WTC11 (cell line): ENCODE results near the gene TNIK. TPM values are rescaled to one million over a fixed set of nuclear protein-coding genes. Genes with fewer than 3 reads are reported as not detected.

ENCODE experiments used
- ATAC-seq: fragments of 200-7000 bp; cut with Tn5 transposase; 2 replicates; pipeline ENCODE4 v1.10.0; 2021; ENCODE audit warnings: mild to moderate bottlenecking, moderate library complexity
- CTCF ChIA-PET: fragments of 300-600 bp; sonication (Branson Sonifier 250); formaldehyde crosslinking; loops from one replicate; lab custom pipeline; 2021; ENCODE audit warnings: antibody characterized with exemption; lab: Charles Lee
- POLR2A ChIA-PET: fragments of 350-600 bp; sonication (Branson Sonifier 250); formaldehyde crosslinking; loops from one replicate; lab custom pipeline; 2021; ENCODE audit warnings: antibody characterized with exemption; lab: Charles Lee
- DNase-seq: peaks from one replicate; pipeline ENCODE4 v3.0.0; 2021; ENCODE audit warnings: low spot score
- H3K27ac Mint-ChIP-seq: 2 replicates; pipeline ENCODE4 v1.8.0; 2021; ENCODE audit warnings: mixed read lengths
- H3K27me3 Mint-ChIP-seq: 2 replicates; pipeline ENCODE4 v1.8.0; 2021; ENCODE audit warnings: low read depth, mild to moderate bottlenecking, moderate library complexity, mixed read lengths
- H3K36me3 Mint-ChIP-seq: 2 replicates; pipeline ENCODE4 v1.8.0; 2021; ENCODE audit warnings: mixed read lengths
- H3K4me1 Mint-ChIP-seq: 2 replicates; pipeline ENCODE4 v1.8.0; 2022; ENCODE audit warnings: mixed read lengths
- H3K4me3 Mint-ChIP-seq: 2 replicates; pipeline ENCODE4 v1.8.0; 2021; ENCODE audit warnings: mild to moderate bottlenecking, moderate library complexity, mixed read lengths
- H3K9me3 Mint-ChIP-seq: 2 replicates; pipeline ENCODE4 v1.8.0; 2021; ENCODE audit warnings: mixed read lengths
- ATF1 ChIP-seq: sonication (generic); formaldehyde crosslinking; IDR thresholded peaks from 2 replicates; pipeline ENCODE4 v1.8.1; 2023; ENCODE audit warnings: mild to moderate bottlenecking, moderate library complexity, missing genetic modification reagents
- CDX4 ChIP-seq: fragments of 250-450 bp; sonication (Bioruptor Pico); IDR thresholded peaks from 2 replicates; pipeline ENCODE4 v1.9.0; 2021; ENCODE audit warnings: moderate library complexity, mild to moderate bottlenecking, inconsistent platforms, borderline replicate concordance
- CREB1 ChIP-seq: sonication (generic); formaldehyde crosslinking; IDR thresholded peaks from 2 replicates; pipeline ENCODE4 v1.8.0; 2023; ENCODE audit warnings: mild to moderate bottlenecking, missing genetic modification reagents
- CREM ChIP-seq: sonication (generic); formaldehyde crosslinking; IDR thresholded peaks from 2 replicates; pipeline ENCODE4 v1.8.1; 2022; ENCODE audit warnings: mild to moderate bottlenecking, missing genetic modification reagents, moderate library complexity
- EMX1 ChIP-seq: fragments of 250-450 bp; sonication (Bioruptor Pico); IDR thresholded peaks from 2 replicates; pipeline ENCODE4 v1.8.0; 2021; ENCODE audit warnings: mild to moderate bottlenecking
- GTF2I ChIP-seq: fragments of 250-450 bp; sonication (Bioruptor Pico); conservative IDR thresholded peaks from 2 replicates; pipeline ENCODE4 v1.4.0; 2021; ENCODE audit warnings: mild to moderate bottlenecking
- JUN ChIP-seq: sonication (generic); formaldehyde crosslinking; IDR thresholded peaks from 2 replicates; pipeline ENCODE4 v1.8.0; 2023; ENCODE audit warnings: mild to moderate bottlenecking, missing genetic modification reagents
- NFYB ChIP-seq: sonication (generic); formaldehyde crosslinking; conservative IDR thresholded peaks from 2 replicates; pipeline ENCODE4 v1.8.0; 2022; ENCODE audit warnings: low read depth, missing genetic modification reagents
- NR1H2 ChIP-seq: sonication (generic); formaldehyde crosslinking; IDR thresholded peaks from 2 replicates; pipeline ENCODE4 v1.9.0; 2021; ENCODE audit warnings: mild to moderate bottlenecking, moderate library complexity, missing genetic modification reagents
- NR2C2 ChIP-seq: sonication (generic); formaldehyde crosslinking; IDR thresholded peaks from 2 replicates; pipeline ENCODE4 v1.8.0; 2022; ENCODE audit warnings: mild to moderate bottlenecking, missing genetic modification reagents
- SOX15 ChIP-seq: fragments of 250-450 bp; sonication (Bioruptor Pico); IDR thresholded peaks from 2 replicates; pipeline ENCODE4 v1.9.0; 2021; ENCODE audit warnings: mild to moderate bottlenecking
- TEAD1 ChIP-seq: sonication (generic); formaldehyde crosslinking; IDR thresholded peaks from 2 replicates; pipeline ENCODE4 v1.8.0; 2022; ENCODE audit warnings: mild to moderate bottlenecking, missing genetic modification reagents
- TEAD4 ChIP-seq: sonication (generic); formaldehyde crosslinking; IDR thresholded peaks from 2 replicates; pipeline ENCODE4 v1.8.0; 2022; ENCODE audit warnings: mild to moderate bottlenecking, missing genetic modification reagents
- ZMAT4 ChIP-seq: fragments of 250-450 bp; sonication (Bioruptor Pico); IDR thresholded peaks from 2 replicates; pipeline ENCODE4 v1.9.0; 2021; ENCODE audit warnings: mild to moderate bottlenecking
- ZNF138 ChIP-seq: sonication (generic); formaldehyde crosslinking; conservative IDR thresholded peaks from 2 replicates; pipeline ENCODE4 v1.8.1; 2022; ENCODE audit warnings: mild to moderate bottlenecking, moderate library complexity, missing genetic modification reagents
- ZNF232 ChIP-seq: sonication (generic); formaldehyde crosslinking; IDR thresholded peaks from 2 replicates; pipeline ENCODE4 v1.8.0; 2022; ENCODE audit warnings: mild to moderate bottlenecking, missing genetic modification reagents
- ZNF416 ChIP-seq: fragments of 250-450 bp; sonication (Bioruptor Pico); IDR thresholded peaks from 2 replicates; pipeline ENCODE4 v1.9.0; 2021; ENCODE audit warnings: mild to moderate bottlenecking, inconsistent platforms
- ZNF532 ChIP-seq: fragments of 250-450 bp; sonication (Bioruptor Pico); IDR thresholded peaks from 2 replicates; pipeline ENCODE4 v1.9.0; 2021; ENCODE audit warnings: mild to moderate bottlenecking, borderline replicate concordance
- ZSCAN18 ChIP-seq: fragments of 250-450 bp; sonication (Bioruptor Pico); IDR thresholded peaks from 2 replicates; pipeline ENCODE4 v2.1.2; 2022; ENCODE audit warnings: mild to moderate bottlenecking, moderate library complexity
- total RNA-seq: library from RNA; stranded (reverse); gene quantifications from 3 replicates; pipeline ENCODE4 v1.2.3, GENCODE V29; 2021
- TF ChIP-seq, protein P1 (sequence below): sonication (generic); formaldehyde crosslinking; IDR thresholded peaks from 2 replicates; pipeline ENCODE4 v1.8.1; 2022; ENCODE audit warnings: mild to moderate bottlenecking, moderate library complexity, missing genetic modification reagents
- TF ChIP-seq, protein P2 (sequence below): fragments of 250-450 bp; sonication (Bioruptor Pico); IDR thresholded peaks from 2 replicates; pipeline ENCODE4 v1.9.0; 2021; ENCODE audit warnings: mild to moderate bottlenecking
- TF ChIP-seq, protein P3 (sequence below): sonication (generic); formaldehyde crosslinking; IDR thresholded peaks from 2 replicates; pipeline ENCODE4 v1.8.0; 2022; ENCODE audit warnings: mild to moderate bottlenecking, missing genetic modification reagents
- TF ChIP-seq, protein P4 (sequence below): sonication (generic); formaldehyde crosslinking; IDR thresholded peaks from 2 replicates; pipeline ENCODE4 v1.8.1; 2022; ENCODE audit warnings: low read depth, mild to moderate bottlenecking, moderate library complexity, missing genetic modification reagents, borderline replicate concordance

Gene TNIK
- total RNA-seq, 1 experiment from 2014 or later, result 50.3 TPM

- TF ChIP-seq TEAD1 (CRISPR knock-in tag) (no peak), SOX15 (CRISPR knock-in tag) (no peak), EMX1 (CRISPR knock-in tag) (no peak), GTF2I (no peak), CREM (CRISPR knock-in tag) (no peak), CDX4 (no peak), ZNF138 (CRISPR knock-in tag) (no peak)
- TF ChIP-seq, protein P1, sequence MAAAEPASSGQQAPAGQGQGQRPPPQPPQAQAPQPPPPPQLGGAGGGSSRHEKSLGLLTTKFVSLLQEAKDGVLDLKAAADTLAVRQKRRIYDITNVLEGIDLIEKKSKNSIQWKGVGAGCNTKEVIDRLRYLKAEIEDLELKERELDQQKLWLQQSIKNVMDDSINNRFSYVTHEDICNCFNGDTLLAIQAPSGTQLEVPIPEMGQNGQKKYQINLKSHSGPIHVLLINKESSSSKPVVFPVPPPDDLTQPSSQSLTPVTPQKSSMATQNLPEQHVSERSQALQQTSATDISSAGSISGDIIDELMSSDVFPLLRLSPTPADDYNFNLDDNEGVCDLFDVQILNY (CRISPR knock-in tag), result no peak
- TF ChIP-seq, protein P2, sequence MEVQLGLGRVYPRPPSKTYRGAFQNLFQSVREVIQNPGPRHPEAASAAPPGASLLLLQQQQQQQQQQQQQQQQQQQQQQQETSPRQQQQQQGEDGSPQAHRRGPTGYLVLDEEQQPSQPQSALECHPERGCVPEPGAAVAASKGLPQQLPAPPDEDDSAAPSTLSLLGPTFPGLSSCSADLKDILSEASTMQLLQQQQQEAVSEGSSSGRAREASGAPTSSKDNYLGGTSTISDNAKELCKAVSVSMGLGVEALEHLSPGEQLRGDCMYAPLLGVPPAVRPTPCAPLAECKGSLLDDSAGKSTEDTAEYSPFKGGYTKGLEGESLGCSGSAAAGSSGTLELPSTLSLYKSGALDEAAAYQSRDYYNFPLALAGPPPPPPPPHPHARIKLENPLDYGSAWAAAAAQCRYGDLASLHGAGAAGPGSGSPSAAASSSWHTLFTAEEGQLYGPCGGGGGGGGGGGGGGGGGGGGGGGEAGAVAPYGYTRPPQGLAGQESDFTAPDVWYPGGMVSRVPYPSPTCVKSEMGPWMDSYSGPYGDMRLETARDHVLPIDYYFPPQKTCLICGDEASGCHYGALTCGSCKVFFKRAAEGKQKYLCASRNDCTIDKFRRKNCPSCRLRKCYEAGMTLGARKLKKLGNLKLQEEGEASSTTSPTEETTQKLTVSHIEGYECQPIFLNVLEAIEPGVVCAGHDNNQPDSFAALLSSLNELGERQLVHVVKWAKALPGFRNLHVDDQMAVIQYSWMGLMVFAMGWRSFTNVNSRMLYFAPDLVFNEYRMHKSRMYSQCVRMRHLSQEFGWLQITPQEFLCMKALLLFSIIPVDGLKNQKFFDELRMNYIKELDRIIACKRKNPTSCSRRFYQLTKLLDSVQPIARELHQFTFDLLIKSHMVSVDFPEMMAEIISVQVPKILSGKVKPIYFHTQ (CRISPR knock-in tag), result no peak
Measured at GRCh38 chr3:171258316-171258715, 201.9 kb downstream of the TNIK start (continued).

DNA sequence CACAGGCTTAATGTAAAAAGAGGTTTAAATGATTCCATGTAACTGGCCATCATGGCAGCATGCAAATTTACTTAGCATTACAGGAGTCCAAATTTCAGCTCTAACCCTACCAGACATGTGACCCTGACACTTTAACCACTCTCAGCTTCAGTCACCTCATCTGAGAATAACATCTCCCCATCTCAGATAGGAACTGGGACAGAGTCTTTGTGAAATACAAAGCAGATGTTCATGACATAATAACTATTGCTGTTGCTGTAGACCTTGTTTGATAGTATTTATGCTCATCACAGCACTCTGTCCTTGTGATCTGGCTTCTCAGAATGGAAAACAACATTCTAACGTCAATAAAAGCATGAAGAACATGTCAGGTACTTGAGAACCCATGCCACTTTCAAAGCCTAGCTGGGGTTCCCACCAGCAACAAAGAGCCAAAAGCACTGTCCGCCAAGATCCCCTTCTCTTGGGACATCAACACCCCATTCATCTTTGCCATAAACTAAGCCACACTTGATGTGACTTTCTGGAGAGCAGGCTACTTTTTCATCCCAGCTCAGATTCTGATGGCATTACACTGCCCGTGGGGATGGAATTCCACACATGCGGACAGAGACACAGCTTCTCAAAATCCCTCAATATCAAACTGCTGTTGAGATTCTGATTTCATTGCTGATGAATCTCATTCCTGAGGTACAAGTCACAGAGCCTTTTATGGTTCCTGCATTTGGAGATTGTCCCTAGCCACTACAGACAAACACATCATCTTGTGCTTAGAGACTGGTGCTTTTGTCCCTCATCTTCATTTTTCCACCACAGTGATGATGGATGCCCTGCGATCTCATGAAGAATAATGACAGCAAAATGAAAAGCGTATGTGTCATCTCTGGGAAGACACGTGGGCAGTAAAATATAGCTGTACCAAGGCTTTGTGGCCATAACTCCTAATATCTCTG, 202.7 kb downstream of the TNIK start:
- H3K36me3 Mint-ChIP-seq, result no peaks in the 10 kb centered on the region
- no peaks in the 10 kb centered on the region for H3K27me3 Mint-ChIP-seq
- DNase-seq (no peak), ATAC-seq (no peak)
- CTCF ChIA-PET, result no interaction called here
- H3K9me3 Mint-ChIP-seq, result peaks cover 6% of the 10 kb centered on the region; the same call in 1 of the 2 replicates
- H3K27ac Mint-ChIP-seq, result 0 out of 2 replicates have a peak overlapping the region, but pooled peaks have one; percentile 30
- POLR2A ChIA-PET, result no interaction called here
- H3K4me1 Mint-ChIP-seq, result peaks cover 60% of the 10 kb centered on the region
- no peak overlapping the region for H3K4me3 Mint-ChIP-seq
- TF ChIP-seq TEAD4 (CRISPR knock-in tag), result no peak
- no peak for TF ChIP-seq ZNF532 (CRISPR knock-in tag)
- TF ChIP-seq NR1H2 (CRISPR knock-in tag), result no peak
- no peak for TF ChIP-seq GTF2I
- no peak for TF ChIP-seq CREB1 (CRISPR knock-in tag)
- TF ChIP-seq, protein P3, sequence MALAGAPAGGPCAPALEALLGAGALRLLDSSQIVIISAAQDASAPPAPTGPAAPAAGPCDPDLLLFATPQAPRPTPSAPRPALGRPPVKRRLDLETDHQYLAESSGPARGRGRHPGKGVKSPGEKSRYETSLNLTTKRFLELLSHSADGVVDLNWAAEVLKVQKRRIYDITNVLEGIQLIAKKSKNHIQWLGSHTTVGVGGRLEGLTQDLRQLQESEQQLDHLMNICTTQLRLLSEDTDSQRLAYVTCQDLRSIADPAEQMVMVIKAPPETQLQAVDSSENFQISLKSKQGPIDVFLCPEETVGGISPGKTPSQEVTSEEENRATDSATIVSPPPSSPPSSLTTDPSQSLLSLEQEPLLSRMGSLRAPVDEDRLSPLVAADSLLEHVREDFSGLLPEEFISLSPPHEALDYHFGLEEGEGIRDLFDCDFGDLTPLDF, result no peak
- TF ChIP-seq ZNF416 (CRISPR knock-in tag), result no peak
- no peak for TF ChIP-seq ATF1
- TF ChIP-seq, protein P4, sequence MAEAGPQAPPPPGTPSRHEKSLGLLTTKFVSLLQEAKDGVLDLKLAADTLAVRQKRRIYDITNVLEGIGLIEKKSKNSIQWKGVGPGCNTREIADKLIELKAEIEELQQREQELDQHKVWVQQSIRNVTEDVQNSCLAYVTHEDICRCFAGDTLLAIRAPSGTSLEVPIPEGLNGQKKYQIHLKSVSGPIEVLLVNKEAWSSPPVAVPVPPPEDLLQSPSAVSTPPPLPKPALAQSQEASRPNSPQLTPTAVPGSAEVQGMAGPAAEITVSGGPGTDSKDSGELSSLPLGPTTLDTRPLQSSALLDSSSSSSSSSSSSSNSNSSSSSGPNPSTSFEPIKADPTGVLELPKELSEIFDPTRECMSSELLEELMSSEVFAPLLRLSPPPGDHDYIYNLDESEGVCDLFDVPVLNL, result no peak
- no peak for TF ChIP-seq NFYB (CRISPR knock-in tag)
- no peak for TF ChIP-seq NR2C2 (CRISPR knock-in tag)
- no peak for TF ChIP-seq JUN (CRISPR knock-in tag)
- no peak for TF ChIP-seq ZNF232
- TF ChIP-seq ZMAT4 (CRISPR knock-in tag), result no peak
- TF ChIP-seq ZSCAN18 (CRISPR knock-in tag), result no peak
